Osteoblast (primary cell): Measurements from ENCODE around the gene SVOPL. TPM values are rescaled to one million over a fixed set of nuclear protein-coding genes. Genes with fewer than 3 reads are reported as not detected.

Experiments
- DNase-seq: peaks from one replicate; pipeline ENCODE4 v3.0.0; 2011; ENCODE audit warnings: low spot score, mixed read lengths; ENCODE audit not compliant: insufficient read length; ENCODE audit errors: missing footprints
- H2AFZ ChIP-seq: 2 replicates; pipeline ENCODE4 v1.6.0; 2011; ENCODE audit warnings: mild to moderate bottlenecking, low read length
- H3K27ac ChIP-seq: 2 replicates; pipeline ENCODE4 v1.5.1; 2011; ENCODE audit warnings: mild to moderate bottlenecking, low read depth, low read length, moderate library complexity
- H3K27me3 ChIP-seq: 2 replicates; pipeline ENCODE4 v1.6.0; 2012; ENCODE audit warnings: mild to moderate bottlenecking, control low read depth, inconsistent platforms, low read length, moderate library complexity; ENCODE audit not compliant: insufficient read depth
- H3K36me3 ChIP-seq: 2 replicates; pipeline ENCODE4 v1.5.1; 2011; ENCODE audit warnings: mild to moderate bottlenecking, low read length, control low read depth, moderate library complexity; ENCODE audit not compliant: insufficient read depth
- H3K4me1 ChIP-seq: 2 replicates; pipeline ENCODE4 v1.5.1; 2011; ENCODE audit warnings: mild to moderate bottlenecking, low read length, control low read depth, moderate library complexity; ENCODE audit not compliant: insufficient read depth
- H3K4me2 ChIP-seq: 2 replicates; pipeline ENCODE4 v1.6.0; 2011; ENCODE audit warnings: mild to moderate bottlenecking, low read length; ENCODE audit not compliant: insufficient read depth
- H3K4me3 ChIP-seq: fragments of 200-600 bp; sonication (generic); 3 replicates; pipeline ENCODE4 v1.5.1; 2012; ENCODE audit warnings: mild to moderate bottlenecking, low read length, inconsistent platforms; ENCODE audit not compliant: insufficient read depth
- H3K79me2 ChIP-seq: 2 replicates; pipeline ENCODE4 v1.6.0; 2012; ENCODE audit warnings: mild to moderate bottlenecking, low read length, control low read depth, inconsistent platforms; ENCODE audit not compliant: insufficient read depth
- H3K9me3 ChIP-seq: 2 replicates; pipeline ENCODE4 v1.5.1; 2011; ENCODE audit warnings: low read depth, low read length, control low read depth
- H4K20me1 ChIP-seq: 2 replicates; pipeline ENCODE4 v1.6.0; 2012; ENCODE audit warnings: mild to moderate bottlenecking, low read length, control low read depth; ENCODE audit not compliant: insufficient read depth
- CTCF ChIP-seq: IDR thresholded peaks from 2 replicates; pipeline ENCODE4 v1.5.1; 2011; ENCODE audit warnings: mild to moderate bottlenecking, low read depth, low read length, moderate library complexity; ENCODE audit errors: extremely low read depth
- small RNA-seq: library from RNA; depleted of rRNA; stranded (forward); fragments of <200 nt; gene quantifications from one replicate; pipeline ENCODE3, GENCODE V24; 2012
- total RNA-seq: library from RNA; depleted of rRNA; stranded (reverse); fragments of >200 nt; gene quantifications from 2 replicates; pipeline ENCODE4 v1.2.3, GENCODE V29; 2012

SVOPL gene
- total RNA-seq, 1 donor: not detected

GRCh38 chr7:138546829-138547228 is 154.3 kb downstream of the SVOPL start:
- no peaks in the 10 kb centered on the region for H3K9me3 ChIP-seq
- H3K4me3 ChIP-seq: no peak overlapping the region
- H3K27ac ChIP-seq: no peak overlapping the region
- no peak for DNase-seq
- H2AFZ ChIP-seq: no peak overlapping the region
- H3K4me1 ChIP-seq: no peaks in the 10 kb centered on the region
- H4K20me1 ChIP-seq: no peaks in the 10 kb centered on the region
- peaks cover 6% of the 10 kb centered on the region for H3K36me3 ChIP-seq
- H3K27me3 ChIP-seq: no peaks in the 10 kb centered on the region
- H3K4me2 ChIP-seq: no peak overlapping the region
- TF ChIP-seq CTCF: no peak
- no peaks in the 10 kb centered on the region for H3K79me2 ChIP-seq

GRCh38 chr7:138546064-138546619 is 155.0 kb downstream of the SVOPL start:
- DNase-seq: no peak
- no peaks in the 10 kb centered on the region for H3K9me3 ChIP-seq
- no peak overlapping the region for H3K4me3 ChIP-seq
- H3K27me3 ChIP-seq: no peaks in the 10 kb centered on the region
- H3K4me1 ChIP-seq: no peaks in the 10 kb centered on the region
- H4K20me1 ChIP-seq: no peaks in the 10 kb centered on the region
- no peak overlapping the region for H2AFZ ChIP-seq
- H3K4me2 ChIP-seq: no peak overlapping the region
- H3K36me3 ChIP-seq: peaks cover 4% of the 10 kb centered on the region
- no peak overlapping the region for H3K27ac ChIP-seq
- no peak for TF ChIP-seq CTCF
- H3K79me2 ChIP-seq: no peaks in the 10 kb centered on the region

- no peaks in the 10 kb centered on the region for H3K79me2 ChIP-seq
- H3K36me3 ChIP-seq: no peaks in the 10 kb centered on the region
- H4K20me1 ChIP-seq: no peaks in the 10 kb centered on the region
- no peaks in the 10 kb centered on the region for H3K9me3 ChIP-seq
- no peak overlapping the region for H3K4me3 ChIP-seq
- no peaks in the 10 kb centered on the region for H3K27me3 ChIP-seq
- no peak overlapping the region for H3K27ac ChIP-seq
- no peak overlapping the region for H3K4me2 ChIP-seq
- H3K4me1 ChIP-seq: no peaks in the 10 kb centered on the region
- no peak overlapping the region for H2AFZ ChIP-seq
- no peak for TF ChIP-seq CTCF
- DNase-seq: no peak
Measured at GRCh38 chr7:138545123-138545522, 156.0 kb downstream of the SVOPL start.

Small RNA genes lying within 50 kb of the gene (small RNA-seq; reads per million reads assigned to genes)
- not detected for gene RF00561

Other genes starting within 250 kb of the SVOPL start
- gene TRIM24, start 241.1 kb downstream of the SVOPL start, total RNA-seq: 8.0 and 9.1 TPM in 2 replicates
- gene TMEM213, start 96.6 kb upstream of the SVOPL start, total RNA-seq: not detected in 2 replicates
- under 0.01 TPM in 2 replicates for gene ATP6V0A4, start 96.8 kb upstream of the SVOPL start, total RNA-seq